ENCODE results near the gene PPP2R2D.
A peak's percentile ranks its signal among the peaks of the same experiment; 100 is the strongest.
"Not testable (repeated sequence)": the region's sequence is repeated elsewhere in the genome, so short reads cannot be mapped to it uniquely, and the experiment has no call there.

PPP2R2D gene

DNA sequence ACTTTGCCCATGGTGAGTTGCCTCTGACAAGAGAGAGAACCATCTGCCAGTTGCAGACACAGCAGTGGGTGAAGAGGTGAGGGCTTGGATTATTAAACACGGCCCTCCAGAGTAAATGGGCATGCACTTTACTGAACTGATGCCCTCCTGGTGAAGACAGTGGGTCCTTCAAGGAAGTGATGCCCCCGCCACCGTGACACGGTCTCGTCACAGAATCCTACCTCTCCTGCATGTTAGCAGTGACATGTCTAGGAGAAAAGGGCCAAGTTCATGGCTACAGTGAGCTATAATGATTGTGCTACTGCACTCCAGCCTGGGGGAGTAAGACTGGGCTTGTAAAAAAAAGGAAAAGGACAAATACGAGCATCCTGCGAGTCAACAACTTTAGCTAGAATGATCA lies 78.5 kb downstream of the PPP2R2D start:
- no peak for DNase-seq

GRCh38 chr10:131979821-131980270 lies 79.0 kb downstream of the PPP2R2D start:
- DNase-seq = no peak

DNA sequence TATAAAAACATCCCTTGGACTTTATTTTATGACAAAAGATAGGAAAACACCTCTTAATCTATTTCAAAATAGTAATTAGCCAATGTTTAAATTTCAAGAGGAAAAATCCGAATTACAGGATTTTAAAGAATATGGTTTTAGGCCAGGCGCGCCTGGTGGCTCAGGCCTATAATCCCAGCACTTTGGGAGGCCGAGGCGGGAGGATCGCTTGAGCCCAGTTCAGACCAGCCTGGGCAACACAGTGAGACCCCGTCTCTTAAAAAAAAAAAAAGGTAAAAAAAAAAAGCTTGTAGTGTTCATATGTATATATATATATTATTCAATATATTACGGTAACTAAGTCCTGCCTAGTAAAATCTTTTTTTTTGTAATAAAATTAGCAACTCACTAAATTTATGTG lies 79.5 kb downstream of the PPP2R2D start:
- DNase-seq = no peak

- no peak for DNase-seq
These were observed 80.1 kb downstream of the PPP2R2D start for GRCh38 chr10:131980761-131981428.

- DNase-seq = peak; percentile 83
These were observed 80.8 kb downstream of the PPP2R2D start, which contains the start of gene BNIP3 for GRCh38 chr10:131981429-131982184. TSS of gene BNIP3 (minus strand) at chr10:131981923. CDS start at chr10:131981806, 117 bp downstream.

DNA sequence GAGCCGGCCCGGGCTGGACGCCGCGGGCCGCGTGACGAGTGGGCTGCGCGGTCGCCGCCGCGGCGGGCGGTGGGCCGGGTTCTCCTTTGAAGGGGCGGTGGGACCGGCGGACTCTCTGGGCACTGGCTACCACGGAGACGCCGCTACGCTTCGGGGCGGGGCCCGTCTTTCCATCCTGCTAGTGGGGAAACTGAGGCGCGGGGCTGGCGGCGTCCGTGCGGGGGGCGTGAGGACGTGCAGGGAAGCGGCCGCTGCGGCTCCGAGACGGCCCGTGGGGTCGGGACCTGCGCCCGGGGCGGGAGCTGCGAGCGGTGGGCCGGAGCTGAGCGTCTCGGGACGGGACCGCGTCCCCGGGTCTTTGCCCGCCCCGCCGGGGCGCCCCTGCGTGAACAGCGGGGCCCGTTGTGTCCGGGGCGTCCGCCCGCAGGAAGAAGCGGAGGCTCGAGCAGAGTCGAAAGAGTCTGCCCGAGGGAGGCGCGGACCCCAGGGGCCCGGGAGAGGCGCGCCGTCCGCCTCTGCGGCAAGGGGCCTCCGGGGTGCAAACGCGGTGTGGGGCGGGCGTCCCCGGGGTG lies 81.5 kb downstream of the PPP2R2D start:
- no peak for DNase-seq

DNA sequence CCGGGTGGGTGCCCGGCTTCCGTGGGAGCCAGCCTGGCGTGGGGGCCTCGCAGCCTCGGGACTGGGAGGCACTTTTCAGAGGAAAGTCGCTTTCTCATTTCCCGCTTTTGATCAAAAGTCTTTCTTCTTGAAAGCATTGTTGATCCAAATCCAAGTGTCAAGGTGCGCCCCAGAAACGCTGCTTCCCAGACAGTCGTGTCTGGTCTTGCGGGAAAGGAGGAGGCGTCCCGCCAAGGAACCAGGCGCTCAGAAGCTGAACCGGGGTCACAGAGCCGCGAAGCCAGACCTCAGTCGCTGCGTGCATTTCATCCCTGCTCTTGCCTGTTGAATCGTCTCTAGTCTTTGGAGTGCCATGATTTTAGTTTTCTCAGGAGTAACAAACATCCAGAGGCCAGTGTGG lies 82.0 kb downstream of the PPP2R2D start:
- DNase-seq = no peak

DNA sequence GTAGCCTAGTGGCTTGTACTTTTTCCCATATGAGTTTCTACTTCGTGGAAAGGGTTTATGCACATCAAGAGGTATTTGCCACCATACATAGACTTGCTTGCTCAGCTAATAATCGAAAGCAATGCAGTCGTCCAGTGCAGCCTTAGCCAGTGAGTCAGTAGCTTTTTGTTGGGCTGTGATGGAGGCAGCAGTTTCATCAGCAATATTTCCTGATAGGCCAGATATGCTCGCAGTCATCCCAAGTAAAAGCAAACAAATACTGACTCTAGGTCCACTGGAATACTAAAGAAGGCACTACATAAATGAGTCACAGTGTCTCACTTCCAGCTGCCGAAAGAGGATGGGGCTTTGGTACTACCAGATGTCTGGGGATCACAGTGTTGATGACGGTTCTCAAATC lies 83.0 kb downstream of the PPP2R2D start:
- DNase-seq = peak; percentile 60

DNA sequence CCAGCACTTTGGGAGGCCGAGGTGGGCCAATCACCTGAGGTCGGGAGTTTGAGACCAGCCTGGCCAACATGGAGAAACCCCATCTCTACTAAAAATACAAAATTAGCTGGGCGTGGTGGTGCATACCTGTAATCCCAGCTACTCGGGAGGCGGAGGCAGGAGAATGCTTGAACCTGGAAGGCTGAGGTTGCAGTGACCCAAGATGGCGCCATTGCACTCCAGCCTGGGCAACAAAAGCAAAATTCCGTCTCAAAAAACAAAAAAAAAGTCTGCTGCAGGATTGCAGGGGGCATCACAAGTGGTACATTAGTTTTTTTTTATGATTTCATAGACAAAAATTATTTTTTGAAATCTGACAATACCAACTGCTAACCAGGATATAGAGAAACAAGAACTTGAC lies 86.0 kb downstream of the PPP2R2D start:
- not testable (repeated sequence) for DNase-seq

- DNase-seq = not testable (repeated sequence)
These were observed 86.5 kb downstream of the PPP2R2D start for GRCh38 chr10:131987301-131987700.

DNA sequence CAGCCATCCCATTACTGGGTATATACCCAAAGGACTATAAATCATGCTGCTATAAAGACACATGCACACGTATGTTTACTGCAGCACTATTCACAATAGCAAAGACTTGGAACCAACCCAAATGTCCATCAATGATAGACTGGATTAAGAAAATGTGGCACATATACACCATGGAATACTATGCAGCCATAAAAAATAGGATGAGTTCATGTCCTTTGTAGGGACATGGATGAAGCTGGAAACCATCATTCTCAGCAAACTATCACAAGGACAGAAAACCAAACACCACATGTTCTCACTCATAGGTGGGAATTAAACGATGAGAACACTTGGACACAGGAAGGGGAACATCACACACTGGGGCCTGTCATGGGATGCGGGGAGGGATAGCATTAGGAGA lies 87.0 kb downstream of the PPP2R2D start:
- DNase-seq = not testable (repeated sequence)

DNA sequence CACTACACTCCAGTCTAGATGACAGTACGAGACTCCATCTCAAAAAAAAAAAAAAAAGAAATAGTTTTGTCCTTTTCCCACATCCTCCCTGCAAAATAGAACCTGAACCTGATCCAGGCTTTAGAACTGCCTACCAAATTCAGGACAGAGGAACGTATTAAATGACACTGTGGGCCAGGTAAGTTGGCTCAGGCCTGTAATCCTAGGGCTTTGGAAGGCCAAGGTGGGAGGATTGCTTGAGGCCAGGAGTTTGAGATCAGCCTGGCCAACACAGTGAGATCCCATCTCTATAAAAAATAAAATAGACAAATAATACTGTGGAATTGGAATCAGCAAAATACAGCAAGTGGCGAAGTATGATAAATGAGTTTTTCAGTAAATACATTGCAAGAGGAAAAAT lies 90.9 kb downstream of the PPP2R2D start:
- no peak for DNase-seq

DNA sequence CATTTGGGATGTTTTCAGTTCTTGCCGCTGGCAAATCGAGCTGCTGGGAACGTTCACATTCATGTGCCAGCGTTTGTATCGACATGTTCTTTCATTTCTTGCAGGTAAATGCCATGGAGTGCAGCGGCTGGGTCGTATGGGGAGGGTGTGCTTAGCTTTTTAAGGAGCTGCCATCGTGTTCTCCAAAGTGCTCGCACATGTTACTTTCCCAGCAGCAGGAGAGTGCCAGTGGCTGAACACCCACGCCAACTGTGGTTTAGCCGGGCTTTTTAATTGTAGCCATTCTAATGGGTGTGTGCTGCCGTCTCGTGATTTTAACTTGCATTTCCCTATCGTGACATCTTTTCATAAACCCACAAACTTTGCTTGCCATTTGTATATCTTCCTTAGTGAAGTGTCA lies 92.5 kb downstream of the PPP2R2D start:
- DNase-seq = no peak

- no peak for DNase-seq
These were observed 93.6 kb downstream of the PPP2R2D start for GRCh38 chr10:131994435-131994834.

DNA sequence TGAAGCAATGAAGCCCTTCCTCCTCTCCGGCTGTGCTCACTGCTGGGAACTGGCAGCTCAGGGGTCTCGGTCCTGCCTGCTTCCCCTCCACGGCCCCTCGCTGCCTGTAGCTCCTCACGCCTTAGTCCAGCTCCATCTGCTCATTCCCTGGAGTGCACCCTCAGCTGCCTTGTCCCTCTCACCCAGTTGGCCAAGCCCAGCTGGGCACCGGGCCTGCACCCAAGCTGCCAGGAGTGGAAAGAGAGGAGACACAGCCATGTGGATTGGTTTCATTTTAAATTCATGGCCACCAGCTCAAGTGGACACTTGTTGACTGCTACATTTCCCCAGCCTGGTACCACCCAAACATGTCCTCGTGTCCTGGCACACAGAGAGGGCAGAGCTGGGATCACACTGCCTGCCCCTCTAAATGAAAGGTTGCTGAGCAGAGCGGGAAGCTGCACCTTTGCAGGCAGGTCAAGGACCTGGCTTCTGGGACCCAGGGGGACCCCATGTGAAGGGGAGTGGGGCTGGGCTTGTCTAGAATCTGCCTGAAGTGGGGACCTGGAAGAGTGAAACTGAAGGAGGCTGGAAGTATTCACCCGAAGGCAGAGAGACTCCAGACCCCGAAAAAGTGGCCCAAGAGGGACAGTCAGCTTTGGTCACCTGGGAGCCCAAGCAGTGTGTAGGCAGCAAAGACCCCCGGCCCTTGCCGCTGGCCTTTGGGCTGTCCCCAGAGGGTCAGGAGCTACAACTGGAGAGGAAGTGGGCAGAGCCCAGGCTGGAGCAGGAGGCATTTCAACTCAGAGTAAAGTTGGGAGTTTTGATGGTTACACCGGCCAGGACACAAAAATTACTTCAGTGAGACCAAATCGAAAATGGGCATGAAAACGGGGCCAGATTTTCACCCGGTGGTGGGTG lies 95.9 kb downstream of the PPP2R2D start:
- no peak for DNase-seq

- no peak for DNase-seq
These were observed 96.7 kb downstream of the PPP2R2D start for GRCh38 chr10:131997366-131998049.

- no peak for DNase-seq
These were observed 97.4 kb downstream of the PPP2R2D start for GRCh38 chr10:131998050-131998844.

DNA sequence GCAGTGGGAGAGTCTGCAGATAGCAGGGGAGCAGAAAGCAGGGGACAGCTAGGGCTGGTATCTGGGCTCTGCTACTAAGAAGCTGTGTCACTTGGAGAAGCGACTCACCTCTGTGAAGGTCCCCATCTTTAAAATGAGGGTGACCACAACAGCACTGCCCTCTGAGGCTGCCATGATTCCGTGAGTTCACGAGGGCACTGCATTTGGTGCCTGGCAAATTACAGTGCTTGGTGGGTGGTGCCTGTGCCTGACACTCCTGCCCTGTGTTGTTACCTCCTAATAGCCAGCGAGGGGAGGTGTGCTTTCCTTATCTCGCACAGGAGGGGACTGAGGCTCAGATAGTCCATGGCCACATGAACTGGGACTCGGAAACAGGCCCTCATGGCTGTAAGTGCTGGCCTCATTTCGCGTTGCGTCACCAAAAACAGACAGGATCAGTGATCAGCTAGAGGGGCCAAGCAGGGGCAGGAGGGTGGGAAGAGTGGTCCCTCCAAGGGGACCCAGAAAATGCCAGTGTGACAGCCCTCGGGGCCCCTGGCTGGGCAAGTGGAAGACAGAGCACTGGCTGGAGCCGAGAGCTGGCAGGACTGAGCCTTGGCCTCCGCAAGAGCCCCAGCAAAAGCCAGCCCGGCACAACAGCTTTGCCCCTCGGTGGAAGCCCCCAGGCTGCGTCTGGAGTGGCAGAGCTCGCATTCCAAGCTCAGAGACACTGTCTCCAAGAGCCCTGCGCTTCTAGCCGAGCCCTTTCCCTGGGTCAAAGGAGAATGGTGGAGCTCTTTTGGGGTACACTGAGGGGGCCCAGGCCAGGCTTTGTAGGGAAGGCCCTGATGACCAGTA lies 98.3 kb downstream of the PPP2R2D start:
- DNase-seq = no peak

GRCh38 chr10:132001238-132001972 lies 100.6 kb downstream of the PPP2R2D start:
- DNase-seq = no peak

GRCh38 chr10:132002004-132002403 lies 101.2 kb downstream of the PPP2R2D start:
- DNase-seq = no peak
